PC-3 (cell line): Measurements from ENCODE around the gene PCDHB15. TPM values are rescaled to one million over a fixed set of nuclear protein-coding genes. Genes with fewer than 3 reads are reported as not detected.
"Not testable (repeated sequence)": the region's sequence is repeated elsewhere in the genome, so short reads cannot be mapped to it uniquely, and the experiment has no call there.

Experiments
- ATAC-seq: fragments of 200-7000 bp; cut with Tn5 transposase; 2 replicates; pipeline ENCODE4 v1.9.1; 2020; ENCODE audit warnings: mild to moderate bottlenecking, moderate library complexity
- BruUV-seq: library from RNA; stranded (reverse); fragments of 400-500 nt; replicated peaks from 2 replicates; lab custom pipeline; 2021; lab: Mats Ljungman, UMichigan
- CTCF ChIA-PET: fragments of 300-600 bp; sonication (Branson Sonifier 250); formaldehyde crosslinking; loops from one replicate; lab custom pipeline; 2022; ENCODE audit warnings: antibody characterized with exemption; lab: Charles Lee
- POLR2A ChIA-PET: fragments of 300-600 bp; sonication (Branson Sonifier 250); formaldehyde crosslinking; loops from one replicate; lab custom pipeline; 2022; ENCODE audit warnings: antibody characterized with exemption; ENCODE audit not compliant: unreplicated experiment; lab: Charles Lee
- DNase-seq: peaks from one replicate; pipeline ENCODE4 v3.0.0-alpha.2; 2015
- H2AFZ ChIP-seq: fragments of 300-600 bp; sonication (generic); 2 replicates; pipeline ENCODE4 v1.6.0; 2016; ENCODE audit warnings: antibody characterized with exemption, low read length
- H3F3A ChIP-seq: fragments of 300-600 bp; sonication (generic); one replicate; pipeline ENCODE4 v1.6.0; 2017; ENCODE audit warnings: antibody characterized with exemption, low read length, control low read depth, mild to moderate bottlenecking; ENCODE audit not compliant: unreplicated experiment
- H3K27ac ChIP-seq: fragments of 300-600 bp; sonication (generic); 2 replicates; pipeline ENCODE4 v1.5.1; 2016; ENCODE audit warnings: mild to moderate bottlenecking, low read length
- H3K27me3 ChIP-seq: fragments of 300-600 bp; sonication (generic); 2 replicates; pipeline ENCODE4 v1.6.1; 2016; ENCODE audit warnings: low read length, mixed read lengths
- H3K36me3 ChIP-seq: fragments of 300-600 bp; sonication (generic); 2 replicates; pipeline ENCODE4 v1.6.1; 2016; ENCODE audit warnings: low read depth, mixed run types, low read length, mixed read lengths
- H3K4me1 ChIP-seq: fragments of 300-600 bp; sonication (generic); 2 replicates; pipeline ENCODE4 v1.5.1; 2016; ENCODE audit warnings: low read length; ENCODE audit not compliant: insufficient read depth
- H3K4me2 ChIP-seq: fragments of 300-600 bp; sonication (generic); 2 replicates; pipeline ENCODE4 v1.6.0; 2016; ENCODE audit warnings: low read length
- H3K4me3 ChIP-seq: fragments of 300-600 bp; sonication (generic); 2 replicates; pipeline ENCODE4 v1.5.1; 2016; ENCODE audit warnings: mild to moderate bottlenecking, low read length, mixed read lengths
- H3K79me2 ChIP-seq: fragments of 300-600 bp; sonication (generic); 2 replicates; pipeline ENCODE4 v1.6.1; 2017; ENCODE audit warnings: low read length, mixed read lengths
- H3K9ac ChIP-seq: fragments of 300-600 bp; sonication (generic); 2 replicates; pipeline ENCODE4 v1.6.0; 2016; ENCODE audit warnings: mild to moderate bottlenecking, low read length
- H3K9me2 ChIP-seq: fragments of 300-600 bp; sonication (generic); replicated peaks from 2 replicates; pipeline ENCODE4 v1.6.1; 2016; ENCODE audit warnings: mixed run types, low read length, mixed read lengths
- H3K9me3 ChIP-seq: fragments of 300-600 bp; sonication (generic); 2 replicates; pipeline ENCODE4 v1.6.1; 2016; ENCODE audit warnings: low read length, mixed read lengths
- H4K20me1 ChIP-seq: fragments of 300-600 bp; sonication (generic); 2 replicates; pipeline ENCODE4 v1.6.1; 2016; ENCODE audit warnings: low read length, mixed read lengths
- CTCF ChIP-seq: fragments of 300-600 bp; sonication (generic); conservative IDR thresholded peaks from 2 replicates; pipeline ENCODE4 v1.5.1; 2017; ENCODE audit warnings: antibody characterized with exemption, low read depth, mild to moderate bottlenecking, low read length
- EZH2 ChIP-seq: fragments of 300-600 bp; sonication (generic); IDR thresholded peaks from one replicate; pipeline ENCODE4 v1.6.1; 2017; ENCODE audit warnings: antibody characterized with exemption, mild to moderate bottlenecking, low read length; ENCODE audit not compliant: unreplicated experiment
- EZH2phosphoT487 ChIP-seq: fragments of 300-600 bp; sonication (generic); IDR thresholded peaks from 2 replicates; pipeline ENCODE4 v1.6.1; 2018; ENCODE audit warnings: mild to moderate bottlenecking, antibody characterized with exemption, low read length, borderline replicate concordance
- intact Hi-C: fragments of 100-400 bp; cut with micrococcal nuclease; formaldehyde crosslinking; loops from 2 replicates; pipeline ENCODE4 v1.9.0; 2023
- total RNA-seq: library from RNA; depleted of rRNA; stranded (reverse); fragments of >200 nt; gene quantifications from 2 replicates; pipeline ENCODE4 v1.2.3, GENCODE V29; 2014

PCDHB15 gene
- total RNA-seq, 1 experiment from 2014 or later: not detected

- Histone ChIP-seq H3K4me2 (no peak within 1 kb of the TSS), H3K9me2 (no peaks in the 10 kb centered on the region), H3K9ac (no peak within 1 kb of the TSS), H3K79me2 (no peaks in the 10 kb centered on the region), H3K27ac (no peak within 1 kb of the TSS), H3K36me3 (no peaks in the 10 kb centered on the region), H4K20me1 (no peaks in the 10 kb centered on the region), H3K4me3 (no peak within 1 kb of the TSS), H3K9me3 (no peaks in the 10 kb centered on the region), H2AFZ (peak within 1 kb of the TSS; percentile 42; the same call in 1 of the 2 replicates), H3K27me3 (no peaks in the 10 kb centered on the region), H3K4me1 (no peaks in the 10 kb centered on the region), H3F3A (no peaks in the 10 kb centered on the region)
- ChIA-PET CTCF (no interaction called here), POLR2A (no interaction called here)
- ATAC-seq: no peak
- no TSS peak for BruUV-seq
- TF ChIP-seq EZH2phosphoT487: no peak
- TF ChIP-seq EZH2: no peak
- peak; percentile 28; the same call in 1 of the 2 replicates for TF ChIP-seq CTCF
- intact Hi-C loops: no loop called here
- DNase-seq: peak; percentile 20
Observed at GRCh38 chr5:141208478-141208877, 36.7 kb upstream of the PCDHB15 start, which contains the start of gene PCDHB12. PCDHB12 (plus strand) TSS chr5:141208719; CDS start chr5:141208908, 189 bp downstream.

GRCh38 chr5:141210281-141210680, 34.9 kb upstream of the PCDHB15 start:
- H3K9me2 ChIP-seq, H3K4me2 ChIP-seq, H3K9me3 ChIP-seq, CTCF ChIA-PET, H3K36me3 ChIP-seq, POLR2A ChIA-PET, H2AFZ ChIP-seq, BruUV-seq, DNase-seq, H3K27ac ChIP-seq, intact Hi-C loops, H4K20me1 ChIP-seq, H3K4me3 ChIP-seq, H3K79me2 ChIP-seq, H3F3A ChIP-seq, H3K4me1 ChIP-seq, ATAC-seq, H3K27me3 ChIP-seq, H3K9ac ChIP-seq: not testable (repeated sequence)

- H3K27me3 ChIP-seq, H4K20me1 ChIP-seq, CTCF ChIA-PET, H3K9me3 ChIP-seq, H3K36me3 ChIP-seq, H3K27ac ChIP-seq, H3F3A ChIP-seq, H3K79me2 ChIP-seq, ATAC-seq, H3K4me3 ChIP-seq, H3K9ac ChIP-seq, H2AFZ ChIP-seq, POLR2A ChIA-PET, intact Hi-C loops, H3K9me2 ChIP-seq, H3K4me1 ChIP-seq, DNase-seq, BruUV-seq, H3K4me2 ChIP-seq: not testable (repeated sequence)
Observed at GRCh38 chr5:141210849-141211248, 34.3 kb upstream of the PCDHB15 start.
